NOMO-1 treated with dmso at 0.1 percent for 144 hours (cell line): Measurements from ENCODE around the gene SCUBE2.
"Not testable (repeated sequence)": the region's sequence is repeated elsewhere in the genome, so short reads cannot be mapped to it uniquely, and the experiment has no call there.

ENCODE experiments used
- DNase-seq: peaks from one replicate; lab custom pipeline; 2025; ENCODE audit not compliant: unreplicated experiment; lab: John Stamatoyannopoulos, UW

SCUBE2 gene

DNA sequence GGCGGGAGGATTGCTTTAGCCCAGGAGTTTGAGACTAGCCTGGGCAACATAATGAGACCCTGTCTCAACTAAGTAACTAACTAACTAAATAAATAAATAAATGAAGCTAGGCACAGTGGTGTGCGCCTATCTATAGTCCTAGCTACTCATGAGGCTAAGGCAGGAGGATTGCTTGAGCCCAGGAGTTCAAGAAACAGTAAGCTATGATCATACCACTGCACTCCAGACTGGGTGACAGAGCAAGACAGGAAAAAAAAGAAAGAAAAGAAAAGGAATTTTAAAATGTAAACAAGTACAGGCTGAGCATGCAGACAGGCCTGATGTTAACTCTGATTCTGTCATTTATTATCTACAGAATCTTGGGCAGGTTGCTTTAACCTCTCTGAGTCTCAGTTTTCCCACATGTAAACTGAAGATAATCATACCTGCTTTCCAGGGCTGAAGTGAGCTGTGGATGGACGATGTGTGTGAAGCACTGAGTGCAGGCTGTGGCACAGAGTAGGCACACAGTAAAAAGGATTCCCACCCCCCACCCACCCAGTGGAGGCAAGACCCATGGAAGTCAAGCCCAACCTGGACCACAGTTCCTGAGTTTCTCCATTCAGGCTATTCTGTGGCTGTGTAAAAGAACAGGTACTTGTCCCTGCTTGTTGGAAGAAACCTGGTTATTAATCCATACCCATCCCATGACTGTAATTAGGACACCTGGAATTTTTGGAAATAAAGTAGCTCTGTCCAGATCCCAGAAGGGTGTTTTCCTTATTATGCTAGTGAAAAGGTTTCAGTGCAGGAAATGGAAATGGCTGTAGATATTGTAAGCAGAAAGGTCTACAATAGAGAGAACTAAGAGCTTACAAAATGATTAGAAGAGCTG is 18.7 kb upstream of the SCUBE2 start:
- DNase-seq, result no peak

GRCh38 chr11:9104580-9104979 is 13.2 kb upstream of the SCUBE2 start:
- DNase-seq, result no peak

- DNase-seq, result no peak
Observed at GRCh38 chr11:9103542-9104276, 12.3 kb upstream of the SCUBE2 start.

DNA sequence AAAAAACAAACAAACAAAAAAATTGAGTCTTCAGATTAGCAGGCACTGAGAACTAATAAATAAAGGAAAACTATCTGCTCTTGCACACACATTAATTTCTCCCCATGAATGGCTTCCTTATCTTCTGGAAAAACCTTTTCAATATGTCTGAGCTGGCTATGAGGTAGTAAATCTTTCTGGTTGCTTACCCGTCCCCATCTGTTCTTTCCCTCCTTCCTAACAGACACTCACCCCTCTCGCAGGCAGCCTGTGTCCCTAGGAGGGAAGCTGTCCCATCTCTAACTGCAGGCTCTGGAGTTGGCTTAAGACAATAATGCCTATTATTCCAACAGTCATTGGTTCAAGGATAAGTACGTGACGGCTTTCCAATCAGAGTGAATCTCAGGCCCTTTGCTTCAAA is 8.2 kb upstream of the SCUBE2 start:
- DNase-seq, result no peak

- not testable (repeated sequence) for DNase-seq
Observed at GRCh38 chr11:9098455-9098854, 7.1 kb upstream of the SCUBE2 start.

- DNase-seq, result not testable (repeated sequence)
Observed at GRCh38 chr11:9097186-9097943, 6.0 kb upstream of the SCUBE2 start.

DNA sequence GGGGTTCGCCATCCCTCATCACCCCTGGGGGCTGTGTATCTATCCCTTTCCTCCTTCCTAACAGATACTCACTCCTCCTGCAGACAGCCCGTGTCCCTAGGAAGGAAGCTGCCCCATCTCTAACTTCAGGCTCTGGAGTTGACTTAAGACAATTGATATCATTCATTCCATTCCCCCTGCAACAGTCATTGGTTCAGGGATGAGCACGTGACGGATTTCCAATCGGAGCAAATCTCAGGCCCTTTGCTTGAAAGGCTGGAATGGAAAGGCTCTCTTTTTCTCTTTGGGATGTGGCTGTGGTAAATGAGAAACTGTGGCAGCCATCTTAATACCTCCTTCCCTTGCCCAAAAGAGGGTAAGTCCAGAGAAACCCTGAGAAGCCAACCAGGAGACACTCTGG is 5.0 kb upstream of the SCUBE2 start:
- DNase-seq, result no peak

- no peak for DNase-seq
Observed at GRCh38 chr11:9095421-9095820, 4.0 kb upstream of the SCUBE2 start.

DNA sequence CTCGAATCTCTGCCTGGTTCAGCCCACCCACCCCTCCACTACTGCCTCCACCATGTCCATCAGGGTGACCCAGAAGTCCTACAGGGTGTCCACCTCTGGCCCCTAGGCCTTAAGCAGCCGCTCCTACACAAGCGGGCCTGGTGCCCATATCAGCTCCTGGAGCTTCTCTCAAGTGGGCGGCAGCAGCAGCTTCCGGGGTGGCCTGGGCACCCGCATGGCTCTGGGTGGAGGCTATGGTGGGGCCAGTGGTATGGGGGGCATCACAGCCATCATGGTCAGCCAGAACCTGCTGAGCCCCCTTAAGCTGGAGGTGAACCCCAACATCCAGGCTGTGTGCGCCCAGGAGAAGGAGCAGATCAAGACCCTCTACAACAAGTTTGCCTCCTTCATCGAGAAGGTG is 3.0 kb upstream of the SCUBE2 start:
- DNase-seq, result no peak

GRCh38 chr11:9092853-9093778 is 1.7 kb upstream of the SCUBE2 start:
- DNase-seq, result no peak

DNA sequence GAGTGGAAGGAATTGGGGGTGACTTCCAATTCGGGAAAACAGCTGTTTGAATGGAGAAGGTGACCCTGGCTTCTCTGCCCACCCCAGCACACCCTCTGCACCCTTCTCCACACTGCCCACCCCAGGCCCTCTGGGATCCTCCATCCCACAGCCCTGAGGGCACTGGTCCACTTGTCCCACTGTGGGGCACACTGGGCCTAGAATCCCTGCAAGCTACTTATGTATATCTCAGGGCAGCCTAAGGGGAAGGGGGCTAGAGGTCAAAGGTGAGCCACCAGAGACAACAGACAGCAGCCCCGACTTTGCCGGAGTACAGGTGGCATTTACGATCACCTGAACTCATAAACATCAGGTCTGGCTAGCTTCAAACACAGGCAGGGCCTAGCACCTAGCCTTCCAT is 673 bp upstream of the SCUBE2 start:
- no peak for DNase-seq

DNA sequence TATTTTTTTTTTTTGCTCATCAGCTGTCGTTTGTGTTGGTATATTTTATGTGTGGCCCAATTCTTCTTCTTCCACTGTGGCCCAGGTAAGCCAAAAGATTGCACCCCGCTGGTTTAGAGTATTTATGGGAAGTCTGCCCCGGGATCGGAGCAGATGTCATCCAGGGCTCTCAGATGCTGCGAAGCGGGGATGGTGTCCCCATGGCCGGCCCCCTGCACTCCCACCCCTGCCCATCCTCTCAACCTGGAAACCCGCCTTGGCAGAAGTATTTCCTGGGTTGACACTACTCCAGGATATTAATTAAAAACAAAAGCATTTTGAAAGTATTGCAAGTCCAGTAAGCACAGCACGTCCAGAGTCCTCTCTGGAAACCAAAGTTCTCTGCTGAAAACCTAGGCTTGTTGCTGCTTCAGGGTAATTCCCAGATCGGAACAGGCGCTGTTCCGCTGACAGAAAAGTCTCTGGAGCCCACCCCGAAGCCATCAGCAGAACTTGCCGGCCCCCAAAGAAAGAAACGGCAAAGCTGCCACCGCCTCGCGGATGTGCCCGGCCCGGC is 833 bp downstream of the SCUBE2 start:
- DNase-seq, result no peak

DNA sequence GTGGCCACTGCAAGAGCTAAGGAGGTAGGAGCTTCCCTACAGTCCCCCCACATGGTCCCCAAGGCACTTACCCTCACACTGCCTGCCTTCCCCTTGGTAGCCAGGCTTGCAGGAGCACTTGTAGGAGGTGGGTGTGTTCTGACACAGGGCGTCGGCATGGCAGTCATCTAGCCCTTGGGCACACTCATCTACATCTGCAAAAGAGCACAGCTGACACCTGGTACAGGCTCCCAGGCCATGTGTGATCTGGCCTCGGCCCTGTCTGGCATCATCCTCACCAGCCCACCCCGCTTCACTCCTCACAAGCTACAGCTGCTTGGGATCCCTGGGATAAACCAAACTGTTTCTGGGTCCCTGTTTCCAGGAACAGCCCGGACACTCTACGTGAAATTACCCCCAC is 1.8 kb downstream of the SCUBE2 start:
- no peak for DNase-seq

DNA sequence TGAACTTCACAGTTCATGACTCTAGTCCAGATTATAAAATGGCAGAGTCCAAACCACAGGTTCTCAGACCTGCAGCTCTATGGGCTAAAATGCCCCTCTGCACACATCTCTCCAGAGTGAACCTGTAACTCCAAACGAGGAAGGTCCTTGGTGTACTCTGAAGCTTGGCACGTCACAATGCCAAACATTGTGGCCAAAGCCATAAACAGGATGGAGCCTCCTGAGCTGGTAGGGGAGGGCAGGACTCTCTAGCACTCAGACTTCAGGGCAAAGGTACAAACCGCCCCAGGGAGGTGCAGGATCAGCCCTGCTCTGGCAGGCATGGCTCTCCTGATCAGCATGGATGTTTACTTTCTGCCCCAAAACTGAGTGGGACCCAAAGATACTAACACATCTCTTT is 2.3 kb downstream of the SCUBE2 start:
- DNase-seq, result no peak

DNA sequence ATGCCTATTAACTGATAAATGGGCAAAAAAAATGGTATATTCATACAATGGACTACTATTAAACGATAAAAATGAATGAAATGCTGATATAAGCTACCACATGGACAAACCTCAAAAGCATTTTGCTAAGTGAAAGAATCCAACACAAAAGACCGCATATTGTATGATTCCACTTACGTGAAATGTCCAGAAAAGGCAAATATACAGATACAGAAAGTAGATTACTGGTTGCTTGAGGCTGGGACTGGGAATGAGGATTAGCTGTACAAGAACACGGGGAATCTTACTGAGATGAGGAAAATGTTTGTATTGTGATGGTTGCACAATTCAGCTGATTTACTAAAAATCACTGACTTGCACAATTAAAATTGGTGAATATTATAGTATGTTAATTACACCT is 8.8 kb downstream of the SCUBE2 start:
- no peak for DNase-seq

DNA sequence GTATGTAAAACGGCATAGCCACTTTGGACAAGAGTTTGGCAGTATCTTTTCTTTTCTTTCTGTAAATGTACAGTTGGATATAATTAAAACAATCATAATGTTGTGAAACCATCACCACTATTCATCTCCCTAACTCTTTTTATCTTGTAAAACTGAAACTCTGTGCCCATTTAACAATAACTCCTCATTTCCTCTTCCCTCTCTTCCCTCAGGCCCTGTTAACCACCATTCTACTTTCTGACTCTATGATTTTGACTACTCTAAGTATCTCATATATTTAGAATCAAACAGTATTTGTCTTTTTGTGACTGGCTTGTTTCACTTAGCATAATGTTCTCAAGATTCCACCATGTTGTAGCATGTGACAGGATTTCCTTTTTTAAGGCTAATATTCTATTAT is 10.2 kb downstream of the SCUBE2 start:
- no peak for DNase-seq

DNA sequence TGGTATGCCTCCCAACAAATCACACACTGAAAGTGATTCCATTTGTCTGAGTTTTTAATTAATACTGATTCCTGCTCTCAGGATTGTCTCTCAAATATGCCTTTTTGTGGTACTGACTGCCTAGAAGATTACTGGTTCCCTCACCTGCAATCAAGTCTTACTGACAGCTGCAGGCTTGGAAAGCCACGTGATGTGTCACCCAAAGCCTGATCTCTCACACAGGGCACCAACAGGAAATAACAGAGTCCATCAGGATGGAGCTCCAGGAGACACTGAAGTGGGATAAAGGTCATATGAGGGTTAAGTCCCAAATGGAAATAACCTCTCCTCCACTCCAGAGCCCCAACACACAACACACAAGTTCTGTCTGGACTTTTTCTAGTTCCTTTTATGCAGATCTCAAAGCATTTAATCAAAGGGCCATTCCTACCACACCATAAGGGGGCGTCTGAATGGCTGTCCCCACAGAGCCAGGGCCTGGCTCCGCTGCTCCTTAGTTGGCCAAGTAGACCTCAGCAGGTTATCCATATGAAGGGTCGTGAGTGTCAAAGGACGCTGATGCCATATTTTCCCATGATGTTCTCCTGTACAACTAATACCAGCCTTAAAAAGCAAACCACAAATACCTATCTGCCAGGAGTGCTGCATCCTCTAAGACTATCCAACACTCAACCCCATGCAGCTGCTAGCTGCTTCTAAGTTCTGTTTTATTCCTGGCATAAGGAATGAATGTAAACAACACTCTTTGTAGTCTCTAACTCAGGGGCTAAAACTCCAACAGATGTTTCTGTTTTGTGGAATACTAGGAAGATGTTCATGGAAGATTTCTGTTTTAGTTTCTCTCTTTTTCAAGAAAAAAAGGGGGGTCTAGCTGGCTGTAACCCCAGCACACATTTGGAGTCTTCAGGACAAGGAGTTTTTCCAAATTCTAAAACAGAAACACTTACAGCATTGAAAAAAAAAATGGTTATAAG is 13.0 kb downstream of the SCUBE2 start:
- DNase-seq, result no peak

DNA sequence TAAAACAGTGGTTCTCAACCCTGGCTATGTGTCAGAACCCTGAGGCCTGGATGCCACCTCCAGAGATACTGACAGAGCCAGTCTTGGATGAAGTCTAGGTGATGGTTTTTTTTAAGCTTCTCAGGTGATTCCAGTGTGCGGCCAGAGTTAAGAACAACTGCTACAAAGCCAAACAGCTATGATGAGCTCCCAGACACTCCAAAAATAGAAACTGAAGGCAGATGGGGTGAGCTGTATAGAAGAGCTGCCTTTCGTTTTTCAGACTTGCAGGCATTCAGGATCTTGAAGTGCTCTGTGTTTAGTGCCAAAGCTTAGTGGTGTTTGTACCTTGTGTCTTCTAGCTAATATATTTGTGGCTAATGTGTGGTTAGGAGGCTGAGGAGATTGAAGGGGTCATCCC is 14.2 kb downstream of the SCUBE2 start:
- DNase-seq, result no peak

- DNase-seq, result no peak
Observed at GRCh38 chr11:9076661-9077060, 14.7 kb downstream of the SCUBE2 start.
